GM23248 (cell line): ENCODE results near the gene JARID2.

Source experiments
- EZH2 ChIP-seq: fragments of 200-600 bp; sonication (generic); IDR thresholded peaks from 2 replicates; pipeline ENCODE4 v1.6.1; 2018; ENCODE audit warnings: antibody characterized with exemption, mild to moderate bottlenecking; ENCODE audit not compliant: insufficient read depth, poor library complexity, severe bottlenecking
- EZH2phosphoT487 ChIP-seq: fragments of 200-600 bp; sonication (generic); IDR thresholded peaks from 2 replicates; pipeline ENCODE4 v1.6.1; 2018; ENCODE audit warnings: antibody characterized with exemption, moderate library complexity, mild to moderate bottlenecking, low read depth; ENCODE audit not compliant: insufficient read depth

DNA sequence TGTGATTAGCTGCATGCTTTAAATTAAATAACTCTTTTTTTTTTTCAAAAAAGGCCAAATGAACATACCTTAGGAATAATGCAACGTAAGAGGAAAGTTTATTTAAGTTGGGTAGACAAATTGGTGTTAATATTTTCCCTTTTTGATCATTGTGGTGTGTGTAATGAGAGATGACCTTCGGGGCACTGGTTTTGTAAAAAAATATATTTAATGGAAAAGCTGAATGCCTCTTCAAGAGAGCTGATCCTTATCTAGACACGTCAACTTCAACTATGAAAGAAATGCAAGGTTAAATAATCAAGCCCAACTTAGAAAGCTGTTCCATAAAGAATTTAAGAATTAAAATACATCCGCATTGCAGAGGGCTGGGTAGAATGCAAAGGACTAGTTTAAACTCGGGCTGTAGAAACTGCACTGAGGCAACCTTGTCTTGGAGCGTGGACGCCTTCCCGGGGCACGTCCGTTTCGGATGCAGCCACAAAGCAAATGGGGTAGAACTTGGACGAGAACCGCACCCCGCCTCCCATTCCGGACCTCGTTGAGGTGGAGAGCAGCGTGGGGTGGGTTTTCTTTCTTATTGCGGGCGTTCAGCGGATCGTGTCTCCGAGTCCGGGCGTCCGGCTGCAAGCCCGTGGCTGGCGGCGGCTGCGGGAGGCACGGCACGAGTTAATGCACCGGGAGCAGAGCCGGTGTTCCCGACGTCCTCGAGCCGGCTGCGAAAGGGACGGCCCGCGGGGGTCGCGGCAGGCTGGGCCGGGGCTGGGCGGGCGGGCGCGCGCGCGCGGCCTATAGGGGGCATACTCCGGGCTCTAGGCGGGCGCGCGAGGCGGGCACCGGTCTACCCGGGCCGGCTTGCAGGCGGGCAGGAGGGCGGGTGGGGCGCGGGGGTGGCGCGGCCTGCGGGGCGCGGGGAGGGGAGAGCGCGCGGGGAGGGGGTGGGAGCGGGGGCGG, 1.9 kb downstream of the JARID2 start:
- TF ChIP-seq EZH2, result no peak
- TF ChIP-seq EZH2phosphoT487, result no peak
